Activated CD4-positive, alpha-beta T cell treated with anti-CD3 and anti-CD28 coated beads, Interleukin-2, amount 50 U/mL, for 24 hours (primary cell): ENCODE measurements around the gene NFIX.
A peak's percentile ranks its signal among the peaks of the same experiment; 100 is the strongest.
"Not testable (repeated sequence)": the region's sequence is repeated elsewhere in the genome, so short reads cannot be mapped to it uniquely, and the experiment has no call there.

Source experiments
- DNase-seq, 2 donors: peaks; one replicate each; pipeline ENCODE4 v3.0.0-alpha.2; 2020; ENCODE audit warnings: low read depth in 1 of 2, low spot score in 1 of 2

NFIX gene

DNA sequence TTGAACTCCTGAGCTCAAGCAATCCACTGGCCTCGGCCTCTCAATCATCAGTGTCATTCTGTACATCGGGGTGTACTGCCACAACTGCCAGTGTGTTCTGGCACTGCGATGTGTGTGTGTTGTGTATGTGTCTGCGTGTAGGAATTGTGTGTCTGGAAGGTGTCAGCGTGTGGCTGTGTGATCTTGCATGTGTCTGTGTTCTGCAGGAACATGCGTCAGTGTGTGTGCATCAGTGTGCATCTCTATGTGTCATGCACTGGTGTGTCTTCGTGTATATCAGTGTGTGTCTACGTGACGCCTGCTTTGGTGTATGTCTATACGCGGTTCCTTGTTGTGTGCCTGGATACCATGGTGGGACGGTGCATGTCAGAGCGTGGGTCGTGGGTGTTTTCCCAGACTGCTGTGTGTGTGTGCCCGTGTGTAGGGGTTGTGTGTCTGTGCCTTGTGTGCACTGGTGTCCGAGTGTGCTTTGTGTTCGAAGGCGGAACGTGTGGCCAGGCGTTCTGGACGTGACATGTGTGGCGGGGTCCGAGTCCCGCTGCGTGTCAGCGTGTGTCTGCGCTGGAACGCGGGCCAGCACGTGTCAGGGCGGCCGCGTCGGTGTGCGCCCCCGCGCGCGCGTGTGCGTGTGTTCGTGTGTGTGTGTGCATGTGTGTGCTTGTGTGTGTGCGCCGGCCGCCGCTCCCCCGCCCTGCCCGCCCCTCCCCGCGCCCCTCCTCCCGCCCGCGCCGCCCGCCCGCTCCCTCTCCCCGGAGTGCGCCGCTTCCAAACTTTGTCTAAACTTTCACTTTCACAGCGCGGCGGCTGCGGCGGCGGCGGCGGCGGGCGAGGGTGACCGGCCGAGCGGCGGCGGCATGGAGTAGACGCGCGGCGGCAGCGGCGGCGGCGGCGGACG is at the start of gene NFIX:
NFIX (plus strand) TSS at position 775 of the 895 bp plus-strand sequence. CDS start 363 bp downstream, outside the sequence.
- peak in 1 of 2 donors; percentile 21 for DNase-seq

DNA sequence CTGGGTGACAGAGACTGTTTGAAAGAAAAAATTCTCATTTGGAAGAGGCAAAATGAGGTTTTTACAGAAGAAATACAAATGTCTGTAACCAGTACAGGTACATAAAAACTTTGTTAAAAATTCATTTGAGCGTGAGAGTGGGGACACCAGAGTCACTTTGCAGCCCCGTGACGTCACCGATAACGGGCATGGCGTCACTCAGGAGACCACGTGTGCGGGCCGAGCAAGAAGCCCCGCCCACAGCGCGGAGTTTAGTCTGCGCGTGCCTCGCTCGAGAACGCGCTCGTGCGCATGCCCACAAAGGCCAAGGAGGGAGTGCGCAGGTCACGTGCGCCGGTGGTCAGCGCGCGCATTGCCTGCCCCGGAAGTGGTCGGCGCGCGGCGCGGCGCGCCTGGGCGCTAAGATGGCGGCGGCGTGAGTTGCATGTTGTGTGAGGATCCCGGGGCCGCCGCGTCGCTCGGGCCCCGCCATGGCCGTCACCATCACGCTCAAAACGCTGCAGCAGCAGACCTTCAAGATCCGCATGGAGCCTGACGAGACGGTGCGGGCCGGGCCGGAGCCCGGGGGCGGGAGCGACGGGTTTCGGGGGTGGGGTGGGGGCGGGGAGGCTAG is 49.7 kb upstream of the NFIX start, which contains the start of gene RAD23A:
RAD23A (plus strand) TSS at position 384 of the 613 bp plus-strand sequence; CDS start at position 471, 87 bp downstream.
- DNase-seq = peak; percentile 97

DNA sequence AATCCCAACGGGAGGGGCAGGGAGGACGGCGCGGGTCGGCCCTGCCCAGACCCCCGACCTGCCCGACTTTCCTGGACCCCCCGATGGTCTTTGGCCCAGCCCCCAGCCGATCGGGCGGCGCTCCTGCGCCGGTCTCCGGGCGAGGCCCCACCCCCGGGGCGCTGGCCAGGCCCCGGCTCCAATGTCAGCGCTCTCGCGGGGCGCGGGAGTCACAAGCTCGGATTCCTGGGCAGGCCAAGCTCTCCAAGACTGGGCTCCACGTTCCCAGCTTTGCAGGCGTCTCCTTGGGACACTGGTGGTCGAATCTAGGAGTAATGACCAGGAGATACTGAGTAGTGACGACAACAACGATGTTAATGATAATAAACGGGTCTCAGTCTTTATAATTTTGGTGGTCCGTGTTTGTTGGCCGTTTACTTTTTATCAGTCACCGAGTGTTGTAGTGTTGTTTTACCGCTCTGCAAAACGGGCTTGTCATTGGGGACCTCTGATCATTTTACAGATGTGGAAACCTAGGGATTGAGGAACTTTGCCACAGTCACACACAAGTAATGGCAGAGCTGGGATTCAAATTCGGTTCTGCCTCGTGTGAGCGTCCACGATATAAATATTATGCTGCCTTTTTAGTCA is 49.1 kb upstream of the NFIX start:
- peak in 1 of 2 donors; percentile 34 for DNase-seq

DNA sequence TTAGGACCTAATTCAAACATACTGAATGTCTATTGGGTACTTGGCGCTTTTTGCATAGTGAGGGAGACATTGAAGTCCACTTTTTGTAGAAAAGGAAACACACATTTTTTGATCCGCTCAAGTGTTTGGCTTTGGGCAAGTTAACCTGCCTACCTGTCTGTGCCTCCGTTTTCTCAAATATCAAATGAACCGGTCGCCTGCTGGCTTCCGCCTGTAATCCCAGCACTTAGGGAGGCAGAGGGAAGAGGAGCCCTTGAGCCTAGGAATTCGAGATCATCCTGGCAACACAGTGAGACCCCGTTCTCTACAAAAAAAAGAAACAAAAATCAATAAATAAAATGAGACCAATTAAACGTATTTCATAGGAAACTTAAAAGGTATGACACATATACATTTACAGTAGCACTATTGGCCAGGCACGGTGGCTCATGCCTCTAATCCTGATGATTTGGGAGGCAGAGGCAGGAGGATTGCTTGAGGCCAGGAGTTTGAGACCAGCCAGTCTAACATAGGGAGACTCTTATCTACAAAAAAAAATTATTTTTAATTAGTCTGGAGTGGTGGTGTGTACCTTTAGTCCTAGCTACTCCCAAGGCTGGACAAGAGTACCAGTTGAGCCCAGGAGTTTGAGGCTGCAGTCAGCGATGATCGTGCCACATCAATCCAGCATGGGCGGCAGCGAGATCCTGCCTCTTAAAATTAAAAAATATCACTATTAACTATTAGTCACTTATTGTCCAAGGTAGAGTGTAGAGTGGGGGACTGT is 48.4 kb upstream of the NFIX start:
- DNase-seq = no peak

DNA sequence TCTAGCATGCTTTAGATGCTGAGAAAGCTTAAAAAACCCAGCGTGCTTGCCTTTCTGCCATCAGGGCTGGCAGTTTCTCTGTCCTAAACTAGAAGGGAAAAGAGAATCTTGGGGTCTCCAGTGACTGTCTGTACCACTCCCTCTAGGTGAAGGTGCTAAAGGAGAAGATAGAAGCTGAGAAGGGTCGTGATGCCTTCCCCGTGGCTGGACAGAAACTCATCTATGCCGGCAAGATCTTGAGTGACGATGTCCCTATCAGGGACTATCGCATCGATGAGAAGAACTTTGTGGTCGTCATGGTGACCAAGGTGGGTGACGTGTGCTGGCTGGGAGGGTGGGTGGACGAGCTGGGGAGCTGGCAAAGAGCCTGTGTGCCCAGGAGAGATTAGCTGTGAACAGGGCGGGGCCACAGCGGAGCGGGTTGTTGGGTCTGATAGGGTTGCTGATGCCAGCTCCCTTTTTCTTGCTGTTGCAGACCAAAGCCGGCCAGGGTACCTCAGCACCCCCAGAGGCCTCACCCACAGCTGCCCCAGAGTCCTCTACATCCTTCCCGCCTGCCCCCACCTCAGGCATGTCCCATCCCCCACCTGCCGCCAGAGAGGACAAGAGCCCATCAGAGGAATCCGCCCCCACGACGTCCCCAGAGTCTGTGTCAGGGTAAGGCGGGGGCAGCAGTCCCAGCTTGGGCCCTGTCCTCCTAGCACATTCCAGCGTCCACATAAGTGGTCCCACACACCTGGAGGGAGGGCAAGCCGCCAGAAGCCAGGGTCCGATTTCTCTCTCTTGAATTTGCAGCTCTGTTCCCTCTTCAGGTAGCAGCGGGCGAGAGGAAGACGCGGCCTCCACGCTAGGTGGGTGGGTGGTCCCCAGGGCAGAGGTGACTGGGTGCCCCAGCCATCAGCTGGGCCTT is 47.3 kb upstream of the NFIX start:
- DNase-seq = no peak

DNA sequence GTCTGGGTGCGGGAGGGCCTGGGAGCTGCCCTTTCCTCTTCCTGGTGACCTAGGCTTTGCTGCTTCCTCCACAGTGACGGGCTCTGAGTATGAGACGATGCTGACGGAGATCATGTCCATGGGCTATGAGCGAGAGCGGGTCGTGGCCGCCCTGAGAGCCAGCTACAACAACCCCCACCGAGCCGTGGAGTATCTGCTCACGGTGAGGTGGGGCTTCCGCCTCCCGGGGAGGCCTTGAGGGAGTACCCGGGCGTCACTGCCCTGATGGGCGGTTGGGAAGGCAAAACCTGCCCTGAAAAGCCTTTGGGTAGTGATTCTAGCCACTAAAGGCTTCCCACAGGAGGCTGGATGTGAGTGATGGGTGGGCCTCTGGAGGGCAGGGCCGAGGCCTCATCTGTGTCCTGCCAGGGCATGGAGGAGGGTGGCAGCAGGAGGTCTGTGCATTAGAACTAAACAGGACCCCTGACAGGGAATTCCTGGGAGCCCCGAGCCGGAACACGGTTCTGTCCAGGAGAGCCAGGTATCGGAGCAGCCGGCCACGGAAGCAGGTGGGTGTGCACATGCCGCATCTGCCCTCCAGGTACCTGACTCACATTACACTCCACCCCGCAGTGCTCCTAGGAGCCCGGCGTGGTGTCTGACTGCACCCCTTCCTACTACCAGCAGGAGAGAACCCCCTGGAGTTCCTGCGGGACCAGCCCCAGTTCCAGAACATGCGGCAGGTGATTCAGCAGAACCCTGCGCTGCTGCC is 46.5 kb upstream of the NFIX start:
- DNase-seq = no peak

DNA sequence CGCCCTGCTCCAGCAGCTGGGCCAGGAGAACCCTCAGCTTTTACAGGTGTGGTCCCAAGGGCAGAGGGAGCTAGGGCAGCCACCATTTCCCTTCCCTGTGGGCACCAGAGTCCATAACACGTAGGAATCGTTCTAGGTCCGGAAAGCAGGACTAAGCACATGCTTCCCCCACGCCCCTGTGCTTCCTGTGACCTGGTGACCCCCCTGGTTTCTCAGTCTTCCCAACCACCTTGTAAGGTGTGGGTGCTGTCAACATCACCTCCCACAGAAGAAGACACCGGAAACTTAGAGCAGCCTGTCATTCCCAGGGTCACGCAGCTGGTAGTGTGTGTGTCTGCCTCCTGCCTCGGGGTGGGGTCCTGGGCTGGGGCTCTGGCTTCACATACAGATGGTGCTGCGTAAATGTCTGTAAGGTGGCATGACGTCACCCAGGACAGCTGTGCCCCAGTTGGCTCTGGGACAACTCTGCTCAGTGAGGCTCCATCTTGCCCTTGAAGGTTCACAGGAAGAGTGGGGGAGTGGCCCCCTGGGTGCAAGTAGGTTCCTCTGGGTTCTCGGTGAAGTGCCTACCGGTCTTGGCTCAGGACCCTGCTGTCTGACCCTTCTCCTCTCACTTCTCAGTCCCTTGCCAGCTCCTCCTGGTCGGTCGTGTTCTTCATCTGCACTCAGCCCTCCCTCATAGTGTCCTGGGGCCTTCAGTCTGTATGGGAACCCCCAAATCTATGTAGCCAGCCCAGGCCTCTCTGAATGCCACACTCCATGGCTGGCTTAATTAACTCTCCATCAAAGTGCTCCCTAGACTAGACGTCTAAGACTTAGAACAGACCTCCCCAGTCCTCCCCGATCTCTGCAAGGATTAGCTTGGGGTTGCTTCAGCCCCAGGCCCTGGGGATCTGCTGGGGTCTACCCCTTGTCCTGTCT is 45.7 kb upstream of the NFIX start:
- DNase-seq = no peak

DNA sequence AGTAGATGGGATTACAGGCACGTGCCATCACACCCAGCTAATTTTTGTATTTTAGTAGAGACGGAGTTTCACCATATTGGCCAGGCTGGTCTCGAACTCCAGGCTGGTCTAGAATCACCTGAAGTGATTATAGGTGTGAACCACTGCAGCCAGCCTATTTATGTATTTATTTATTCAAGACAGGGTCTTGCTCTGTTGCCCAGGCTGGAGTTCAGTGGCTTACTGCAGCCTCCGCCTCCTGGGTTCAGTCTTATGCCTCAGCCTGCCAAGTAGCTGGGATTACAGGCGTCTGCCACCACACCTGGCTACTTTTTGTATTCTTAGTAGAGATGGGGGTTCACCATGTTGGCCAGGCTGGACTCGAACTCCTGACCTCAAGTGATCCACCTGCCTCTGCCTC is 43.2 kb upstream of the NFIX start:
- not testable (repeated sequence) for DNase-seq

DNA sequence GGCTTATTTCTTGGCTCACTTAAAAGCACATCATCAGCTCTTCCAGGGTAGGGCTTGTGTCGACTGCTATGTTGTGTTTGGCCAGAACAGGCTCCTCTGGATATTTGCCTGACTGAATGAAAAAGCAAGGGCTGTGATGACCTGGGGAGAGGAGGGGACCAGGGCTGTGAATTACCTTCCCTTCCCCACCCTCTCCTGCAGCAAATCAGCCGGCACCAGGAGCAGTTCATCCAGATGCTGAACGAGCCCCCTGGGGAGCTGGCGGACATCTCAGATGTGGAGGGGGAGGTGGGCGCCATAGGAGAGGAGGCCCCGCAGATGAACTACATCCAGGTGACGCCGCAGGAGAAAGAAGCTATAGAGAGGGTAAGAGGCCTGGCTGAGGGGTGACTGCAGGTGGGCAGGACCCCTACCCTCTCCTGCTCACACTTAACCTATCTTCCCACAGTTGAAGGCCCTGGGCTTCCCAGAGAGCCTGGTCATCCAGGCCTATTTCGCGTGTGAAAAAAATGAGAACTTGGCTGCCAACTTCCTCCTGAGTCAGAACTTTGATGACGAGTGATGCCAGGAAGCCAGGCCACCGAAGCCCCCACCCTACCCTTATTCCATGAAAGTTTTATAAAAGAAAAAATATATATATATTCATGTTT is 42.7 kb upstream of the NFIX start:
- DNase-seq = no peak

DNA sequence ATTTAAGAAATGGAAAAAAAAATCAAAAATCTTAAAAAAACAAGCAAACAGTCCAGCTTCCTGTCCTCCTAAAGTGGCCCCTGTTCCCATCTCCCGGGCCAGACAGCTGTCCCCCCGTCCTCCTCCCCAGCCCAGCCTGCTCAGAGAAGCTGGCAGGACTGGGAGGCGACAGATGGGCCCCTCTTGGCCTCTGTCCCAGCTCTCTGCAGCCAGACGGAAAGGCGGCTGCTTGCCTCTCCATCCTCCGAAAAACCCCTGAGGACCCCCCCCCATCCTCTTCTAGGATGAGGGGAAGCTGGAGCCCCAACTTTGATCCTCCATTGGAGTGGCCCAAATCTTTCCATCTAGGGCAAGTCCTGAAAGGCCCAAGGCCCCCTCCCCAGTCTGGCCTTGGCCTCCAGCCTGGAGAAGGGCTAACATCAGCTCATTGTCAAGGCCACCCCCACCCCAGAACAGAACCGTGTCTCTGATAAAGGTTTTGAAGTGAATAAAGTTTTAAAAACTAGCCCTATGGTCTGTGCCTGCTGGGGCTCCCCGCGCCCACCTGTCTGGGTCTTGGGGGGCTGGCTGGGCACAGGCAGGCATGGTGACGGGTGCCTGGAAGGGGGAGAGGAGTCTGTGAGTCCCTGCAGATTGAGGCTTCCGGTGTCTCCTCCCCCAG is 42.0 kb upstream of the NFIX start:
- DNase-seq = no peak

DNA sequence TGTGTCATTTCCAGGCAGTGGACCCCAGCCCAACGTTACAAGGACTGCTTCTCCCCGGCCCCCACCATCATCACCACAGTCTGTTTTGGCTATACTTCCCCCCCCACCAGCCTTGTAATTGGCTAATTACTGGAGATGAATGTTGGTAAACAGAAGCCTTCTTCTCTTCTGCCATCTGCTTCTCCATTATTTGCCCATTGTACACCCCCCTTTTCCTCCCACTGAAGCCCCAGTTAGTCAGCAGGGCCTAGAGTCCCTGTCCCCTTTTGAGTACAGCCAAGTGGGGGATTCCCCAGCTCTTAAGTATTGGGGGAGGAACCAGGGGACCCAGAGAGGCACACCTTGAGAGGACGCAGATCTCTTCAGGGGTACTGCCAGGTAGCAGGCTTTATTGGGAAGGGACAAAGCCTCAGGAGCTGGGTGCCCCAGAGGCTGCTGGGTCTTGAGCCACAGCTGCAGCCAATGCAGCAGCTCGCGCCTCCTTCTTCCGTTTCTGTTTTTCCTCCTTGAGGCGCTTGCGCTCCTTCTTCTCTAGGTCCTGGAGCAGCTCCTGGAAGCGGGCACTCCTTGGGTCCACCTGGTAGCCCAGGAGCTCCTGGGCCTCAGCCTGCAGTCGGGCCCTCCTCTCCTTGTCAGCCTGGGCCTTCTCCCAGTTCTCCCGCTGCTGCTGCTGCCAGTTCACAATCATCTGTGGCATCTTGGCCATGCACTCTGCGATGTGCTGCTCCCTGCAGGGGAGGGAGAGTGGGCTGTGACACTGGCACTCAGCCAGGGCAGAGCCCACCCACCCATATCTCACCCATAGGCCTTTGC is 41.3 kb upstream of the NFIX start:
- DNase-seq = no peak

DNA sequence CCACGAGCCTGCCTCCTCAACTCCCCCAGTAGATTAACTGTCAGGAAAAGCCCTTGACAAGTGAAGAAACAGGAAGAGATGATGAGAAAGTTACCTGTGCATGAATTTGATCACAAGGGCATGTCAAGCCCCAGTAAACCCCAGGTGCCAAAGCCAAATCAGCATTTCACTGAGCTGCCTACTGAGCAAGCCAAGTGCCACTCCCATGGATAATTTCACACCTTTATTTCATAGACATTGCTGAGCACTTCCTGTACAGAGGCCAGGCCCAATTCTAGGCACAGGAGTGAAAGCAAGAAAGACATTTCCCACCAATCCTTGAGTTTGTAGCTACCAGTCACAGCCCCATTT is 40.7 kb upstream of the NFIX start:
- no peak for DNase-seq

DNA sequence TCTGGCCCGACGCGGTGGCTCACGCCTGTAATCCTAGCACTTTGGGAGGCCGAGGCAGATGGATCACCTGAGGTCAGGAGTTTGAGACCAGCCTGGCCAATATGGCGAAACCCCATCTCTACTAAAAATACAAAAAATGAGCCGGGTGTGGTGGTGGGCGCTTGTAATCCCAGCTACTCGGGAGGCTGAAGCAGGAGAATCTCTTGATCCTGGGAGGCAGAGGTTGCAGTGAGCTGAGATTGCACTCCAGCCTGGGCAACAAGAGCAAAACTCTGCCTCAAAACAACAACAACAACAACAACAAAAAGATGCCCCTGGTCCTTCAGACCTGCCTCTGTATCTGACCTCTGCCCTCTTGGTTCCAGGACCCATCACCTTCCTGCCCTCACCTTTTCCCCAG is 39.7 kb upstream of the NFIX start:
- not testable (repeated sequence) for DNase-seq

DNA sequence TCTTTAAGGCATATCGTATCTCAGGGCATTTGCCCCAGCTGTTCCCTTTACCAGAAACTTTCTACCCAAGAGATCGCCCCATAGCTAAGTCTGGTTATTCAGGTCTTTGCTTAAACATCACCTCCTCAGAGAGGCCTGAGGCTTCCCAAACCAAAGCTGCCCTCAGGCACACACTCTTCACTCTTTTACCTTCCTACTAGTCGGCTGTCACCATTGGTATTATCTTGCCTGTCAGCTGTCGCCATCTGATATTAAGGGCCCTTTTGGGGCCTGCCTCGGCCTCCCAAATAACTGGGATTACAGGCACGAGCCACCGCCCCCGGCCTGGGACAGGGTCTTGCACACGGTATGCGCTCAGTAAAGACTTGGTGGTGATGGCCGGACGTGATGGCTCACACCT is 39.3 kb upstream of the NFIX start:
- no peak for DNase-seq

DNA sequence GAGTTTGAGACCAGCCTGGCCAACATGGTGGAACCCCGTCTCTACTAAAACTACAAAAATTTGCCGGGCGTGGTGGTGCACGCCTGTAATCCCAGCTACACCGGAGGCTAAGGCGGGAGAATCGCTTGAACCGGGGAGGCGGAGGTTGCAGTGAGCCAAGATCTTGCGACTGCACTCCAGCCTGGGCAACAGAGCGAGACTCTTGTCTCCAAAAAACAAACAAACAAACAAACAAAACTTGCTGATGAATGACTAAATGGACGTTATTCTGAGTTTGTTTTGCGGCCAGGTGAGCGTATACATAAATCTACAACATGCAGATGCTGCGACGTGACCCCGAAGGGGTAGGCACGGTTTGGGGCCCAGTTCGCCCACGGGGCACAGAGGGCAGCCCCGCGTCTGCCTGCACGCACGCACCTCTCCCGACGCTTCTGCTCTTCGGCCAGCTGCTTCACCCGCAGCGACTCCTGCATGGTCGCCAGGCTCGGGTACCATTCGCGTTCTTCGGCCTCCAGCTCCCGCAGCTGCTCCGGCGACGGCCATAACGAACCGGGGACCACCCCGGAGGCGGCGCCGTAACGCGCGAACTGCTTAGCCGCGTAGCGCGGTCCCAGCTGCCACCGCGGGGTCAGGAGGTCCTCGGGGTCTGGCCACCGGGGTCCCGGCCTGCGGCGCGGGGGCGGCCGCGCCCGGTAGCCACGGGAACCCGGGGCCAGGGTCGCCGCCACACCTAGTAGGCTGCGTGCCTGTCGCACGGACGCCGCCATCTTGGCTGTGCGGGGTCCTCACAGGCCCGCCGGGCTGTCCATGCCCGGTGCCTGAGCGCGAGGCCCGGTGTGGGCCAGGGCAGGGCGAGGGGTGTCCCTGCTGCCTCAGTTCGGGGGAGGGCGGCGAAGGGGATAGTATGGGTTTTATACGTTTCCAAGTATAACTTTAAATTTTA is 38.6 kb upstream of the NFIX start, which contains the start of gene GADD45GIP1:
GADD45GIP1 (minus strand) TSS at position 778 of the 943 bp plus-strand sequence; CDS start at position 767, 11 bp downstream.
- peak; percentile 74 to 80 for DNase-seq
